Cardiac muscle cell (in vitro differentiated cells and primary cell): ENCODE measurements around the gene DNAH8. TPM values are rescaled to one million over a fixed set of nuclear protein-coding genes. Genes with fewer than 3 reads are reported as not detected.
A peak's percentile ranks its signal among the peaks of the same experiment; 100 is the strongest.

Source experiments
- DNase-seq, 2 donors: peaks; one replicate each; pipeline versions ENCODE4 v3.0.0 to v3.0.0-alpha.2; 2010 to 2017; ENCODE audit warnings: low read depth in 1 of 2, low spot score in 1 of 2
- H3K27ac ChIP-seq: fragments of 200-600 bp; sonication (generic); 2 replicates; pipeline ENCODE4 v1.5.1; 2016
- H3K27me3 ChIP-seq: fragments of 200-600 bp; sonication (generic); 2 replicates; pipeline ENCODE4 v1.6.0; 2016; ENCODE audit warnings: control low read depth
- H3K36me3 ChIP-seq: fragments of 200-600 bp; sonication (generic); 2 replicates; pipeline ENCODE4 v1.5.1; 2016; ENCODE audit warnings: control low read depth
- H3K4me1 ChIP-seq: fragments of 200-600 bp; sonication (generic); 2 replicates; pipeline ENCODE4 v1.8.1; 2017; ENCODE audit warnings: low read depth, mild to moderate bottlenecking, mixed run types
- H3K4me3 ChIP-seq: fragments of 200-600 bp; sonication (generic); 2 replicates; pipeline ENCODE4 v1.5.1; 2016; ENCODE audit warnings: mild to moderate bottlenecking
- H3K9me3 ChIP-seq: fragments of 200-600 bp; sonication (generic); 2 replicates; pipeline ENCODE4 v1.5.1; 2017; ENCODE audit warnings: low read depth, mild to moderate bottlenecking, control low read depth
- CTCF ChIP-seq: IDR thresholded peaks from 2 replicates; pipeline ENCODE4 v1.5.1; 2012; ENCODE audit warnings: low read depth, mild to moderate bottlenecking, low read length
- polyA plus RNA-seq: library from polyadenylated mRNA; unstranded; fragments of >200 nt; fragmentation: Nextera tagmentation; extraction: Ambion mirVana; gene quantifications from 2 replicates; pipeline ENCODE4 v1.2.1, GENCODE V29; 2016
- total RNA-seq: library from RNA; depleted of rRNA; stranded (reverse); fragments of >200 nt; gene quantifications from 2 replicates; pipeline ENCODE4 v1.2.3, GENCODE V29; 2016

Gene DNAH8
- total and polyA plus RNA-seq, 2 experiments from 2014 or later: not detected

GRCh38 chr6:39059496-39060310, 344.6 kb downstream of the DNAH8 start:
- Histone ChIP-seq H3K4me3 (no peak overlapping the region), H3K36me3 (no peaks in the 10 kb centered on the region), H3K4me1 (peaks cover 18% of the 10 kb centered on the region), H3K27ac (no peak overlapping the region), H3K27me3 (no peaks in the 10 kb centered on the region), H3K9me3 (no peaks in the 10 kb centered on the region)
- no peak for TF ChIP-seq CTCF
- DNase-seq: no peak

- Histone ChIP-seq H3K4me3 (no peak overlapping the region), H3K27ac (no peak overlapping the region), H3K36me3 (no peaks in the 10 kb centered on the region), H3K4me1 (peaks cover 18% of the 10 kb centered on the region), H3K9me3 (no peaks in the 10 kb centered on the region), H3K27me3 (no peaks in the 10 kb centered on the region)
- no peak for TF ChIP-seq CTCF
- no peak for DNase-seq
Measured at GRCh38 chr6:39060467-39061160, 345.5 kb downstream of the DNAH8 start.

- no peaks in the 10 kb centered on the region for H3K36me3 ChIP-seq
- H3K4me3 ChIP-seq: no peak overlapping the region
- H3K27me3 ChIP-seq: no peaks in the 10 kb centered on the region
- peaks cover 18% of the 10 kb centered on the region for H3K4me1 ChIP-seq
- no peak for DNase-seq
- H3K27ac ChIP-seq: no peak overlapping the region
- no peaks in the 10 kb centered on the region for H3K9me3 ChIP-seq
- no peak for TF ChIP-seq CTCF
Measured at GRCh38 chr6:39061182-39061581, 346.1 kb downstream of the DNAH8 start.

- TF ChIP-seq CTCF: no peak
- H3K27ac ChIP-seq: peak overlapping the region; percentile 93
- DNase-seq: no peak
- no peaks in the 10 kb centered on the region for H3K36me3 ChIP-seq
- H3K4me3 ChIP-seq: no peak overlapping the region
- no peaks in the 10 kb centered on the region for H3K9me3 ChIP-seq
- no peaks in the 10 kb centered on the region for H3K27me3 ChIP-seq
- H3K4me1 ChIP-seq: peaks cover 18% of the 10 kb centered on the region
Measured at GRCh38 chr6:39061588-39061987, 346.5 kb downstream of the DNAH8 start.

GRCh38 chr6:39062014-39062740, 347.1 kb downstream of the DNAH8 start:
- no peaks in the 10 kb centered on the region for H3K9me3 ChIP-seq
- peak overlapping the region; percentile 93 for H3K27ac ChIP-seq
- no peaks in the 10 kb centered on the region for H3K36me3 ChIP-seq
- TF ChIP-seq CTCF: no peak
- H3K27me3 ChIP-seq: no peaks in the 10 kb centered on the region
- DNase-seq: no peak
- no peak overlapping the region for H3K4me3 ChIP-seq
- H3K4me1 ChIP-seq: peaks cover 18% of the 10 kb centered on the region
